OCI-LY7 (cell line): ENCODE results near the gene RPL27A. TPM values are rescaled to one million over a fixed set of nuclear protein-coding genes. Genes with fewer than 3 reads are reported as not detected.

Experiments used
- BruUV-seq: library from RNA; stranded (reverse); fragments of 400-500 nt; replicated peaks from 2 replicates; lab custom pipeline; 2021; lab: Mats Ljungman, UMichigan
- CTCF ChIA-PET: fragments of 300-600 bp; sonication (Branson Sonifier 250); formaldehyde crosslinking; loops from one replicate; lab custom pipeline; 2022; ENCODE audit warnings: antibody characterized with exemption; ENCODE audit not compliant: unreplicated experiment; lab: Charles Lee
- POLR2A ChIA-PET: fragments of 300-600 bp; sonication (Branson Sonifier 250); formaldehyde crosslinking; loops from one replicate; lab custom pipeline; 2022; ENCODE audit warnings: antibody characterized with exemption; lab: Charles Lee
- DNase-seq: peaks from one replicate; pipeline ENCODE4 v3.0.0-alpha.2; 2015; ENCODE audit warnings: low spot score
- H2AFZ ChIP-seq: fragments of 200-600 bp; sonication (generic), shearing (Covaris generic); 2 replicates; pipeline ENCODE4 v1.6.1; 2014; ENCODE audit warnings: mild to moderate bottlenecking, antibody characterized with exemption, low read length, moderate library complexity
- H3K27ac ChIP-seq: fragments of 200-600 bp; sonication (generic); 2 replicates; pipeline ENCODE4 v1.5.1; 2014; ENCODE audit warnings: mixed run types, low read depth, mild to moderate bottlenecking, moderate library complexity, low read length, inconsistent platforms; ENCODE audit not compliant: poor library complexity, severe bottlenecking
- H3K36me3 ChIP-seq: fragments of 200-600 bp; sonication (generic); 2 replicates; pipeline ENCODE4 v1.6.1; 2014; ENCODE audit warnings: mild to moderate bottlenecking, antibody characterized with exemption, low read length, moderate library complexity, mixed read lengths; ENCODE audit not compliant: insufficient read depth
- H3K4me1 ChIP-seq: fragments of 200-600 bp; sonication (generic); 2 replicates; pipeline ENCODE4 v1.5.1; 2014; ENCODE audit warnings: mild to moderate bottlenecking, low read length; ENCODE audit not compliant: insufficient read depth, poor library complexity, severe bottlenecking
- H3K4me2 ChIP-seq: fragments of 200-600 bp; sonication (generic); 2 replicates; pipeline ENCODE4 v1.6.1; 2014; ENCODE audit warnings: mild to moderate bottlenecking, low read length
- H3K4me3 ChIP-seq: fragments of 200-600 bp; sonication (generic); 2 replicates; pipeline ENCODE4 v1.5.1; 2014; ENCODE audit warnings: mild to moderate bottlenecking, low read depth, low read length; ENCODE audit not compliant: poor library complexity, severe bottlenecking
- H3K79me2 ChIP-seq: fragments of 200-600 bp; sonication (generic); 2 replicates; pipeline ENCODE4 v1.6.1; 2016; ENCODE audit warnings: low read depth, mild to moderate bottlenecking, low read length, moderate library complexity, mixed read lengths; ENCODE audit not compliant: insufficient read depth
- H3K9me2 ChIP-seq: fragments of 200-600 bp; sonication (generic); 2 replicates; pipeline ENCODE4 v1.6.1; 2016; ENCODE audit warnings: mild to moderate bottlenecking, low read length, mixed read lengths; ENCODE audit not compliant: insufficient read depth
- H3K9me3 ChIP-seq: fragments of 200-600 bp; sonication (generic); 2 replicates; pipeline ENCODE4 v1.6.1; 2014; ENCODE audit warnings: mild to moderate bottlenecking, mixed run types, low read length, mixed read lengths
- H4K20me1 ChIP-seq: fragments of 200-600 bp; sonication (generic); 2 replicates; pipeline ENCODE4 v1.6.1; 2014; ENCODE audit warnings: mild to moderate bottlenecking, antibody characterized with exemption, low read length, moderate library complexity, mixed read lengths; ENCODE audit not compliant: insufficient read depth
- EZH2phosphoT487 ChIP-seq: fragments of 200-600 bp; sonication (generic); IDR thresholded peaks from 2 replicates; pipeline ENCODE4 v1.6.1; 2018; ENCODE audit warnings: low read depth, borderline replicate concordance, mild to moderate bottlenecking, mixed run types, antibody characterized with exemption, low read length, moderate library complexity, mixed read lengths
- intact Hi-C: fragments of 100-400 bp; cut with micrococcal nuclease; formaldehyde crosslinking; loops from one replicate; pipeline ENCODE4 v1.10.0; 2022; ENCODE audit not compliant: unreplicated experiment
- total RNA-seq, 2 experiments: library from RNA; depleted of rRNA in 1 of 2; stranded (reverse); fragments of >200 nt in 1 of 2; shearing (Covaris generic) in 1 of 2; gene quantifications; 2 replicates each; pipeline ENCODE4 v1.2.3, GENCODE V29; 2014 to 2022
- TF ChIP-seq, protein P1 (sequence below): fragments of 200-600 bp; sonication (generic); conservative IDR thresholded peaks from 2 replicates; pipeline ENCODE4 v1.5.1; 2014; ENCODE audit warnings: mild to moderate bottlenecking, antibody characterized with exemption, low read length, moderate library complexity, mixed read lengths

The RPL27A gene
- total RNA-seq, 2 experiments from 2014 or later, result 1,593 to 2,753 TPM

DNA sequence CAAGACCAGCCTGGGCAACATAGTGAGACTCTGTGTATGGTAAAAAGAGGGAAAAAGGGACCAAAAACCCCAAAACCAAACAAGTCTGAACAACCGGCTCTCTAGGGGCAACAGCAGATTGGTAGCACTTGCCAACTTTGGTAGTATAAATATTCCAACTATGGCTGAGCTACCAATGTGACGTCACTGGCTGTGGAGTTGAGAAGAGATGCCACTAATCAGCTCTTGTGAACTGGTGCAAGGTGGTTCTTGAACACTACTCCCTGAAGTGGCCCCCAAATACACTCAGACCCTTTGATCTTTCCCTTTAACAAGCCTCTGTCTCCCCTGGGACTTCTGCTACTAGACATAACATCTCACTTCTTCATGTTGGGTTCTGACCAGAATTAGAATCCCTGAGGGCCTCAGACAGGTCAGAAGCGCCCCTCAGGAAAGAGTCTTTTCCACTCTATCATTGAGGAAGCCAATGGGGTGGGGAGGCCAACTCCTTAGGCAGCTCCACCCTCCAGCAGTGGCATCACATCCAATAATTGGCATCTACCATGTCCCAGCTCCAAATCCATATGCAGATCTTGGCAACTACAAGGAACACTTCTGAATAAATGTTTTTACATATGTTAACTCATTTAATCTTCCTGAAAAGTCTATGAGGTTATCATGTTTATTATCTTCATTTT is 49.2 kb downstream of the RPL27A start:
- intact Hi-C loops, result no loop called here
- Histone ChIP-seq H2AFZ (peak overlapping the region; percentile 26; the same call in 1 of the 2 replicates), H3K4me1 (peaks cover 14% of the 10 kb centered on the region), H4K20me1 (no peaks in the 10 kb centered on the region), H3K9me3 (no peaks in the 10 kb centered on the region), H3K9me2 (no peaks in the 10 kb centered on the region), H3K27ac (no peak overlapping the region), H3K36me3 (no peaks in the 10 kb centered on the region), H3K4me2 (peak overlapping the region; percentile 17), H3K4me3 (no peak overlapping the region), H3K79me2 (no peaks in the 10 kb centered on the region)
- TF ChIP-seq EZH2phosphoT487, result no peak
- TF ChIP-seq, protein P1, sequence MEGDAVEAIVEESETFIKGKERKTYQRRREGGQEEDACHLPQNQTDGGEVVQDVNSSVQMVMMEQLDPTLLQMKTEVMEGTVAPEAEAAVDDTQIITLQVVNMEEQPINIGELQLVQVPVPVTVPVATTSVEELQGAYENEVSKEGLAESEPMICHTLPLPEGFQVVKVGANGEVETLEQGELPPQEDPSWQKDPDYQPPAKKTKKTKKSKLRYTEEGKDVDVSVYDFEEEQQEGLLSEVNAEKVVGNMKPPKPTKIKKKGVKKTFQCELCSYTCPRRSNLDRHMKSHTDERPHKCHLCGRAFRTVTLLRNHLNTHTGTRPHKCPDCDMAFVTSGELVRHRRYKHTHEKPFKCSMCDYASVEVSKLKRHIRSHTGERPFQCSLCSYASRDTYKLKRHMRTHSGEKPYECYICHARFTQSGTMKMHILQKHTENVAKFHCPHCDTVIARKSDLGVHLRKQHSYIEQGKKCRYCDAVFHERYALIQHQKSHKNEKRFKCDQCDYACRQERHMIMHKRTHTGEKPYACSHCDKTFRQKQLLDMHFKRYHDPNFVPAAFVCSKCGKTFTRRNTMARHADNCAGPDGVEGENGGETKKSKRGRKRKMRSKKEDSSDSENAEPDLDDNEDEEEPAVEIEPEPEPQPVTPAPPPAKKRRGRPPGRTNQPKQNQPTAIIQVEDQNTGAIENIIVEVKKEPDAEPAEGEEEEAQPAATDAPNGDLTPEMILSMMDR, result no peak
- BruUV-seq, result no TSS peak
- ChIA-PET CTCF (no interaction called here), POLR2A (interaction anchor here (0.8 to 1.4 kb wide), 2 partner anchors 11 to 19 kb away, joined by 3 to 4 read pairs; no protein-coding TSS in a partner anchor)
- peak; percentile 42 for DNase-seq

DNA sequence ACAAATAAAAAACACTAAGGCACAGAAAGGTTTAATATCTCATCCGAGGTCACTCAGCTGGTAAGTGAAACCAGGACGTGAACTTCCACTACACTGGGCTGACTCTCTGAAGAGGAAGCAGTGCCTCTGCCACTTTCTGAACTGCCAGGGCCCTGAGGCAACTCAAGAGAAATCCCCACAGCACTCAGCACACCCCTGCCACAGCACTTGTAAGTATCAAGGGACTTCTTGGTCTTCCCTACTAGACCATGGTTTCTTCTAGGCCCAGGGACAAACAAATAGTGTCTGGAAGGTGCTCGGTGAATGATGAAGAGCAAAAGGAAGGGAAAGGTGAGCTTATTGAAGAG is 49.7 kb downstream of the RPL27A start:
- POLR2A ChIA-PET, result interaction anchor here (0.8 kb wide), 1 partner anchor 20 kb away, joined by 3 read pairs; no protein-coding TSS in a partner anchor
- H3K79me2 ChIP-seq, result no peaks in the 10 kb centered on the region
- CTCF ChIA-PET, result no interaction called here
- H3K27ac ChIP-seq, result no peak overlapping the region
- H2AFZ ChIP-seq, result peak overlapping the region; percentile 26; the same call in 1 of the 2 replicates
- H3K9me2 ChIP-seq, result no peaks in the 10 kb centered on the region
- peak; percentile 36 for DNase-seq
- no peaks in the 10 kb centered on the region for H4K20me1 ChIP-seq
- peaks cover 14% of the 10 kb centered on the region for H3K4me1 ChIP-seq
- BruUV-seq, result no TSS peak
- no peaks in the 10 kb centered on the region for H3K9me3 ChIP-seq
- TF ChIP-seq EZH2phosphoT487, result no peak
- TF ChIP-seq, protein P1, result no peak
- intact Hi-C loops, result no loop called here
- H3K36me3 ChIP-seq, result no peaks in the 10 kb centered on the region
- peak overlapping the region; percentile 17 for H3K4me2 ChIP-seq
- H3K4me3 ChIP-seq, result no peak overlapping the region

DNA sequence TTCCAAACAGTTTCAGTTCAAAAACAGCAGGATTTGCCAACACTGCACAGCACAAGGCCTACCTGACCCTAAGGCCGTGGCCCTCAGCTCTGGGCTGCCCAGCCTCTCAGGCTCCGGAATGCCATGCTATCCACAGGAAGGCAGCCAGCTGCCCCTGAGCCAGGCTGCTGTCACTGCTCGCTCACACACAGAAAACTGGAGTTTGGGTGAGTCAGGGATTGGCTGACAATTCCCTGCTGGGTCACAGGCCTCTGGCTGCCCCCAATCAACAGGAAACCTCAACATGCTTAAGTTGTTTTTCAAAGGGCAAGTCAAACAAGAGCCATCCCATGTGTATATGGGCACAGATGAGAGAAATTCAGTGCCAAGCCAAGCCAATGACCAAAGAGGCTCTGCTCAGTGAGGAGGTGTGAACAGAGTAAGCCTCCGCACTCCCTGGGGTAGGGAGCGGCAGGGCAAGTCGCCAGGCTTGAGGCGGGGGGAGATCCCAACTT is 50.2 kb downstream of the RPL27A start:
- CTCF ChIA-PET, result no interaction called here
- DNase-seq, result no peak
- intact Hi-C loops, result no loop called here
- H2AFZ ChIP-seq, result peak overlapping the region; percentile 26; the same call in 1 of the 2 replicates
- H3K36me3 ChIP-seq, result no peaks in the 10 kb centered on the region
- H3K4me1 ChIP-seq, result peaks cover 14% of the 10 kb centered on the region
- H3K27ac ChIP-seq, result no peak overlapping the region
- H3K4me3 ChIP-seq, result no peak overlapping the region
- POLR2A ChIA-PET, result interaction anchor here (0.8 kb wide), 1 partner anchor 20 kb away, joined by 3 read pairs; no protein-coding TSS in a partner anchor
- H3K4me2 ChIP-seq, result no peak overlapping the region
- no peaks in the 10 kb centered on the region for H4K20me1 ChIP-seq
- H3K9me3 ChIP-seq, result no peaks in the 10 kb centered on the region
- H3K79me2 ChIP-seq, result no peaks in the 10 kb centered on the region
- TF ChIP-seq, protein P1, result no peak
- TF ChIP-seq EZH2phosphoT487, result no peak
- no TSS peak for BruUV-seq
- no peaks in the 10 kb centered on the region for H3K9me2 ChIP-seq
